Measurements from ENCODE around the gene IL1RAPL2. TPM values are rescaled to one million over a fixed set of nuclear protein-coding genes. Genes with fewer than 3 reads are reported as not detected.

Gene IL1RAPL2
- polyA plus RNA-seq, 1 experiment = not detected

DNA sequence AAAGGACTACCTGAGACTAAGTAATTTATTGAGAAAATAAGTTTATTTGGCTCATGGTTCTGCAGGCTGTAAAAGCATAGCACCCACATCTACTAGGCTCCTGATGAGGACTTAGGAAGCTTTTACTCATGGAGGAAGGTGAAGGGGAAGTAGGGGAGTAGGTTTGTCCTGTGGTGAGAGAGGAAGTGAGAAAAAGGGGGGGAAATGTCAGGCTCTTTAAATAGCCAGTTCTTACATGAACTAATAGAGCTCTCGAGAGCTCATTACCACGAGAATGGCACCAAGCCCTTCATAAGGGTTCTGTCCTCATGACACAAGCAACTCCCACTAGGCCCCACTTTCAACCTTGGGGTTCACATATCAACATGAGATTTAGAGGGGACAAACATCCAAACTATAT lies 1130.9 kb downstream of the IL1RAPL2 start:
- ChIA-PET POLR2A (no interaction called here), CTCF (interaction anchor here (0.6 kb wide), 2 partner anchors 112 to 1029 kb away, joined by 3 to 4 read pairs; no protein-coding TSS in a partner anchor)

DNA sequence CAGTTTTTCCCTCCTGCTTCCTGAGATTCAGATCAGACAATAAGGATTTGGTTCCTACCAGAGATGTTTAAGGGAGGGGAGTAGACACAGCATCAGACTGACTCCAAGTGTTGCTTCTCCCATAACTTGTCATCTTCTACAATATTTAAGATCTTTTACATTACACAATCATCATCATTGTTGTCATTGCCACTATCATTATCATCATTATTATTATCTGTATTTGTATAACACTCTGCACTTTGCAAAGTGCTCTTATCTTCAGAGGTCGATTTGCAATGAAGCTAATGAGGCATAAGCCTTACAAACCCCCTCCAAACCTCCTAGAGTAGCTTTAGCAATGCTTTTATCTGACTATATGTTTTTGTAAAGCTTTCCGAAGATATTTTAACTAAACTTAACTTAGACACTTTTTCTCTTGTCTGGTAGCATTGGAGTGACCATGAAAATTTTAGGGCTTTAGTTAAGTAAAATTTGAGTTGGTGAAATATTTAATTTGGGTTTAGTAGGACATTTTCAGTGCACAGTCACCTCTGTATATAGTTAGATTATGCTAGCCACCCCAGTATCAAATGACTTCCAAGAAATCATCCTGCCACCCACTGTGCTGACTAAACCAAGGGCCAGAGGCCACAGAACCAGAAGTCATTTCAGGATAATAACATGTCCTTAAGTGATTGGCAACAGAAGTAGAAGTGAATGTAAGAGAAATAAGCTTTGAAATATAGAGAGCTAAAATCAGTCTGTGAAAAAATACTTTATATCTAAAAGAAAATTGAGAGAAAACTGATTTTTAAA lies 1132.2 kb downstream of the IL1RAPL2 start:
- TF ChIP-seq CTCF (IDR thresholded peaks at IDR 0.05; ENCODE audit: insufficient read depth, low read depth, low read length) = no peak
- no peak for DNase-seq (ENCODE audit: low read depth)
- no peak overlapping the region for H3K4me3 ChIP-seq (ENCODE audit: low read depth, low read length)
- ChIA-PET POLR2A (no interaction called here), CTCF (no interaction called here)
- H3K27me3 ChIP-seq (ENCODE audit: control insufficient read depth, insufficient read depth, low read length) = no peaks in the 10 kb centered on the region
- H3K36me3 ChIP-seq (ENCODE audit: control insufficient read depth, insufficient read depth, low read length) = no peaks in the 10 kb centered on the region

More for the DNA sequence above, 1130.9 kb downstream of the IL1RAPL2 start:
- no peak for TF ChIP-seq CTCF (IDR thresholded peaks at IDR 0.05; ENCODE audit: insufficient read depth, low read depth, low read length)
- Histone ChIP-seq H3K4me3 (ENCODE audit: low read depth, low read length) (no peak overlapping the region), H3K27me3 (ENCODE audit: control insufficient read depth, insufficient read depth, low read length) (no peaks in the 10 kb centered on the region), H3K36me3 (ENCODE audit: control insufficient read depth, insufficient read depth, low read length) (no peaks in the 10 kb centered on the region)
- no peak for DNase-seq (ENCODE audit: low read depth)

GRCh38 chrX:105700331-105700730 lies 1134.3 kb downstream of the IL1RAPL2 start:
- Histone ChIP-seq H3K27me3 (ENCODE audit: control insufficient read depth, insufficient read depth, low read length) (no peaks in the 10 kb centered on the region), H3K4me3 (ENCODE audit: low read depth, low read length) (no peak overlapping the region), H3K36me3 (ENCODE audit: control insufficient read depth, insufficient read depth, low read length) (no peaks in the 10 kb centered on the region)
- TF ChIP-seq CTCF (IDR thresholded peaks at IDR 0.05; ENCODE audit: insufficient read depth, low read depth, low read length) = no peak
- POLR2A ChIA-PET = no interaction called here
- no peak for DNase-seq (ENCODE audit: low read depth)
- CTCF ChIA-PET = no interaction called here

DNA sequence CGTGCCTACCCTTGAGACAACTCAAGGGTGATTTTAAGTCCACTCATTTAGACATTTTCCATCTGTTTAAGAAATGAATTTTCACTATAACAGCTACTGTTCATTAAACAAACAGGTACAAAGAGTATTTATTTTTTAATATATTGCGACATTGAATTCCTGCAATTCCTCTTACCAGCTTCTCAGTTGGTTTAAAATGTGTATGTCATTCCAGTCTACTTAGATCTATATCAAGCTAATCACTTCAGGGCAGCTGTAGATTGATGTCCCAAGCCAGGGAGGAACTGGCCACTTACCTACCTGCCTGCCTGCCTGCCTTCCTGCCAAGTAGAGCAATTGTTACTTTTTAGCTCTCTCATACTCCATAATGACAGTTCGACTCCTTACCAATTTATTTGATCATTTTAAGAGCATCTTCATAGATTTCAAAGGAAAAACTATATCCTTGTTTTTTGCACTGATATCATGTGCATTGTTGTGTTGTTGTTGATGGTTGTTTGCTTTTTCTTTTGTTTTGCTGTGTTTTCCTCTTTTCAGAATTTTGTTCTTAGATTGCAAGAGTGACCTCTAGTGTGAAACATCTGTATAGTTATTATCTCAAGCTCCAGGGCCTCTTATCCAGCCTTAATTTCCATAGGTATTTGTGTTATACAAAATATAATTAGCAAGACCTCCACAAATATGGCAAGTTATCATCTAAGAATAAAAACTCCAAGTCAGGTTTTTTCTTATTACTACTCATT lies 1135.5 kb downstream of the IL1RAPL2 start:
- CTCF ChIA-PET = interaction anchor here (0.7 to 1.3 kb wide), 2 partner anchors 397 to 779 kb away, joined by 3 read pairs; no protein-coding TSS in a partner anchor
- no peaks in the 10 kb centered on the region for H3K36me3 ChIP-seq (ENCODE audit: control insufficient read depth, insufficient read depth, low read length)
- no peak overlapping the region for H3K4me3 ChIP-seq (ENCODE audit: low read depth, low read length)
- POLR2A ChIA-PET = no interaction called here
- DNase-seq (ENCODE audit: low read depth) = no peak
- no peaks in the 10 kb centered on the region for H3K27me3 ChIP-seq (ENCODE audit: control insufficient read depth, insufficient read depth, low read length)
- peak; percentile 13; the same call in 1 of the 2 replicates for TF ChIP-seq CTCF (IDR thresholded peaks at IDR 0.05; ENCODE audit: insufficient read depth, low read depth, low read length)

DNA sequence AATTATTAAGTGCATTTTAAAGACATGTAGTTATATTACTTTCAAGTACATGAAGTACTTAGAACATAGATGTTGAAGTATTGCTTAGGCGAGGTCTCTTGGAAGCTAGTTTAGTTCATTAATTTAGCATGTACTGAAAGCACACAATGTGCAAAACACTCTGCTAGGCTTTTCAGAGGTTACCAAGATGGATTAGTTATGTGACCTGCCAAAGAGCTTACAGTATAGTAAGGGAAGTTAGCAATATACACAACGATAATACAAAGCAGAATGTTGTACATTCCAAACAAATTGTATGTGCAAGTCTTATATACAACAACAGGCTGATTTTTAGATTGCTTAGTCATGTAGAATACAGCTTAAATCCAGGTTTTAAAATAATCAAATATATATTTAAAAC lies 1137.9 kb downstream of the IL1RAPL2 start:
- H3K27me3 ChIP-seq (ENCODE audit: control insufficient read depth, insufficient read depth, low read length) = no peaks in the 10 kb centered on the region
- ChIA-PET POLR2A (no interaction called here), CTCF (interaction anchor here (1.1 kb wide), 1 partner anchor 781 kb away, joined by 3 read pairs; no protein-coding TSS in a partner anchor)
- DNase-seq (ENCODE audit: low read depth) = no peak
- no peaks in the 10 kb centered on the region for H3K36me3 ChIP-seq (ENCODE audit: control insufficient read depth, insufficient read depth, low read length)
- no peak for TF ChIP-seq CTCF (IDR thresholded peaks at IDR 0.05; ENCODE audit: insufficient read depth, low read depth, low read length)
- no peak overlapping the region for H3K4me3 ChIP-seq (ENCODE audit: low read depth, low read length)

Data from BJ (cell line).